ENCODE data around the gene NCKAP5.

DNA sequence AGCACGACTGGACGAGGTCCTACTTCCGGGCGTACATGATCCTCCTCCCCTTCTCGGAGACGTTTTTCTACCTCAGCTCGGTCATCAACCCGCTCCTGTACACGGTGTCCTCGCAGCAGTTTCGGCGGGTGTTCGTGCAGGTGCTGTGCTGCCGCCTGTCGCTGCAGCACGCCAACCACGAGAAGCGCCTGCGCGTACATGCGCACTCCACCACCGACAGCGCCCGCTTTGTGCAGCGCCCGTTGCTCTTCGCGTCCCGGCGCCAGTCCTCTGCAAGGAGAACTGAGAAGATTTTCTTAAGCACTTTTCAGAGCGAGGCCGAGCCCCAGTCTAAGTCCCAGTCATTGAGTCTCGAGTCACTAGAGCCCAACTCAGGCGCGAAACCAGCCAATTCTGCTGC lies 923.1 kb downstream of the NCKAP5 start:
- TF ChIP-seq, protein P1, sequence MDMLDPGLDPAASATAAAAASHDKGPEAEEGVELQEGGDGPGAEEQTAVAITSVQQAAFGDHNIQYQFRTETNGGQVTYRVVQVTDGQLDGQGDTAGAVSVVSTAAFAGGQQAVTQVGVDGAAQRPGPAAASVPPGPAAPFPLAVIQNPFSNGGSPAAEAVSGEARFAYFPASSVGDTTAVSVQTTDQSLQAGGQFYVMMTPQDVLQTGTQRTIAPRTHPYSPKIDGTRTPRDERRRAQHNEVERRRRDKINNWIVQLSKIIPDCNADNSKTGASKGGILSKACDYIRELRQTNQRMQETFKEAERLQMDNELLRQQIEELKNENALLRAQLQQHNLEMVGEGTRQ (CRISPR knock-in tag; IDR thresholded peaks at IDR 0.05): no peak
- TF ChIP-seq, protein P2, sequence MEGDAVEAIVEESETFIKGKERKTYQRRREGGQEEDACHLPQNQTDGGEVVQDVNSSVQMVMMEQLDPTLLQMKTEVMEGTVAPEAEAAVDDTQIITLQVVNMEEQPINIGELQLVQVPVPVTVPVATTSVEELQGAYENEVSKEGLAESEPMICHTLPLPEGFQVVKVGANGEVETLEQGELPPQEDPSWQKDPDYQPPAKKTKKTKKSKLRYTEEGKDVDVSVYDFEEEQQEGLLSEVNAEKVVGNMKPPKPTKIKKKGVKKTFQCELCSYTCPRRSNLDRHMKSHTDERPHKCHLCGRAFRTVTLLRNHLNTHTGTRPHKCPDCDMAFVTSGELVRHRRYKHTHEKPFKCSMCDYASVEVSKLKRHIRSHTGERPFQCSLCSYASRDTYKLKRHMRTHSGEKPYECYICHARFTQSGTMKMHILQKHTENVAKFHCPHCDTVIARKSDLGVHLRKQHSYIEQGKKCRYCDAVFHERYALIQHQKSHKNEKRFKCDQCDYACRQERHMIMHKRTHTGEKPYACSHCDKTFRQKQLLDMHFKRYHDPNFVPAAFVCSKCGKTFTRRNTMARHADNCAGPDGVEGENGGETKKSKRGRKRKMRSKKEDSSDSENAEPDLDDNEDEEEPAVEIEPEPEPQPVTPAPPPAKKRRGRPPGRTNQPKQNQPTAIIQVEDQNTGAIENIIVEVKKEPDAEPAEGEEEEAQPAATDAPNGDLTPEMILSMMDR (IDR thresholded peaks at IDR 0.05 in 2 of 3, conservative IDR thresholded peaks at IDR 0.05 in 1 of 3; ENCODE audit: insufficient read depth in 2 of 3, low read depth in 1 of 3, low read length in 3 of 3): no peak

Data from K562 (cell line).